GM12878 (cell line): ENCODE results near the gene PSAP. TPM values are rescaled to one million over a fixed set of nuclear protein-coding genes. Genes with fewer than 3 reads are reported as not detected.
A peak's percentile ranks its signal among the peaks of the same experiment; 100 is the strongest.

ENCODE experiments used
- CTCF ChIP-seq, 3 experiments: IDR thresholded peaks in 2 of 3; conservative IDR thresholded peaks in 1 of 3; 2 replicates each; pipeline ENCODE4 v1.5.1; 2011; ENCODE audit warnings: low read depth in 3 of 3, low read length in 3 of 3, mild to moderate bottlenecking in 3 of 3, control low read depth in 2 of 3, moderate library complexity in 2 of 3, inconsistent platforms in 1 of 3, mixed read lengths in 1 of 3; ENCODE audit not compliant: control insufficient read depth in 2 of 3, insufficient read depth in 1 of 3; ENCODE audit errors: extremely low read depth in 1 of 3
- LARP7 ChIP-seq: fragments of 450-650 bp; IDR thresholded peaks from 2 replicates; pipeline ENCODE4 v1.6.1; 2017; ENCODE audit warnings: mild to moderate bottlenecking
- MYC ChIP-seq: IDR thresholded peaks from 2 replicates; pipeline ENCODE4 v1.6.1; 2011; ENCODE audit warnings: mild to moderate bottlenecking, low read length, moderate library complexity, inconsistent platforms; ENCODE audit not compliant: insufficient read depth, insufficient replicate concordance, insufficient read length, severe bottlenecking
- POLR2AphosphoS2 ChIP-seq: IDR thresholded peaks from 2 replicates; pipeline ENCODE4 v1.6.1; 2011; ENCODE audit warnings: low read depth, mild to moderate bottlenecking, low read length, improper control_type of control experiment, moderate library complexity
- RCOR1 ChIP-seq: conservative IDR thresholded peaks from 2 replicates; pipeline ENCODE4 v1.6.1; 2012; ENCODE audit warnings: low read depth, low read length, improper control_type of control experiment
- RUNX3 ChIP-seq: IDR thresholded peaks from 2 replicates; pipeline ENCODE4 v1.6.1; 2012; ENCODE audit warnings: low read length, inconsistent platforms
- SMC3 ChIP-seq: IDR thresholded peaks from 2 replicates; pipeline ENCODE4 v1.6.1; 2011; ENCODE audit warnings: low read length, improper control_type of control experiment, borderline replicate concordance
- TCF7 ChIP-seq: IDR thresholded peaks from 2 replicates; pipeline ENCODE4 v1.6.1; 2014; ENCODE audit warnings: antibody characterized with exemption, borderline replicate concordance
- ZBTB40 ChIP-seq: fragments of 450-650 bp; IDR thresholded peaks from 2 replicates; pipeline ENCODE4 v1.6.1; 2016; ENCODE audit warnings: mild to moderate bottlenecking, moderate library complexity, borderline replicate concordance
- ZNF217 ChIP-seq: fragments of 450-650 bp; IDR thresholded peaks from 2 replicates; pipeline ENCODE4 v1.6.1; 2017; ENCODE audit warnings: antibody characterized with exemption, mild to moderate bottlenecking
- ZNF24 ChIP-seq: fragments of 450-650 bp; IDR thresholded peaks from 2 replicates; pipeline ENCODE4 v1.6.1; 2017; ENCODE audit warnings: antibody characterized with exemption, mild to moderate bottlenecking
- polyA plus RNA-seq, 11 experiments: library from polyadenylated mRNA; depleted of rRNA in 4 of 11; unstranded in 6 of 11; stranded (reverse) in 5 of 11; fragments of >200 nt; fragmentation: Nextera tagmentation in 4 of 11; fragmentation: Illumina TruSeq in 1 of 11; extraction: Ambion mirVana in 4 of 11; extraction: Trizol in 1 of 11; gene quantifications; 1 replicate in 1 of 11; 2 replicates in 10 of 11; pipeline versions ENCODE4 v1.2.1 to v1.2.3, GENCODE V29; 2011 to 2016; ENCODE audit warnings: inconsistent platforms in 2 of 11, missing spikeins in 2 of 11, low read depth in 1 of 11
- total RNA-seq, 4 experiments: library from RNA; depleted of rRNA in 3 of 4; stranded (reverse); fragments of >200 nt in 3 of 4; fragmentation: Illumina TruSeq in 1 of 4; extraction: Trizol in 1 of 4; gene quantifications; 2 replicates each; pipeline versions ENCODE4 v1.2.1 to v1.2.3, GENCODE V29; 2013 to 2021
- TF ChIP-seq, protein P1 (sequence below): fragments of 450-650 bp; IDR thresholded peaks from 2 replicates; pipeline ENCODE4 v1.6.1; 2017; ENCODE audit warnings: low read depth, mild to moderate bottlenecking, moderate library complexity
- TF ChIP-seq, protein P2 (sequence below): fragments of 450-650 bp; IDR thresholded peaks from 2 replicates; pipeline ENCODE4 v1.6.1; 2017; ENCODE audit warnings: antibody characterized with exemption, mild to moderate bottlenecking, moderate library complexity

PSAP gene
- total and polyA plus RNA-seq, 10 of the 15 experiments (the other 5 are each of a cell fraction or from before 2014, with no cell fraction given), result 178 to 336 (median 286) TPM

GRCh38 chr10:71837098-71837827, 13.8 kb downstream of the PSAP start (continued):
- TF ChIP-seq, protein P1, sequence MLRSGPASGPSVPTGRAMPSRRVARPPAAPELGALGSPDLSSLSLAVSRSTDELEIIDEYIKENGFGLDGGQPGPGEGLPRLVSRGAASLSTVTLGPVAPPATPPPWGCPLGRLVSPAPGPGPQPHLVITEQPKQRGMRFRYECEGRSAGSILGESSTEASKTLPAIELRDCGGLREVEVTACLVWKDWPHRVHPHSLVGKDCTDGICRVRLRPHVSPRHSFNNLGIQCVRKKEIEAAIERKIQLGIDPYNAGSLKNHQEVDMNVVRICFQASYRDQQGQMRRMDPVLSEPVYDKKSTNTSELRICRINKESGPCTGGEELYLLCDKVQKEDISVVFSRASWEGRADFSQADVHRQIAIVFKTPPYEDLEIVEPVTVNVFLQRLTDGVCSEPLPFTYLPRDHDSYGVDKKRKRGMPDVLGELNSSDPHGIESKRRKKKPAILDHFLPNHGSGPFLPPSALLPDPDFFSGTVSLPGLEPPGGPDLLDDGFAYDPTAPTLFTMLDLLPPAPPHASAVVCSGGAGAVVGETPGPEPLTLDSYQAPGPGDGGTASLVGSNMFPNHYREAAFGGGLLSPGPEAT, result no peak
- TF ChIP-seq SMC3 (peak; percentile 41; the same call in 1 of the 2 replicates), LARP7 (no peak), RUNX3 (peak; percentile 3; the same call in 1 of the 2 replicates), TCF7 (no peak), CTCF (IDR thresholded peaks at IDR 0.05 in 2 of 3, conservative IDR thresholded peaks at IDR 0.05 in 1 of 3; ENCODE audit: control insufficient read depth in 2 of 3, extremely low read depth in 1 of 3, insufficient read depth in 1 of 3, low read depth in 3 of 3, low read length in 3 of 3) (peak; percentile 50 to 71 (median 62)), POLR2AphosphoS2 (no peak), ZNF217 (no peak), ZBTB40 (no peak), ZNF24 (no peak), RCOR1 (no peak), MYC (no peak)
- TF ChIP-seq, protein P2, sequence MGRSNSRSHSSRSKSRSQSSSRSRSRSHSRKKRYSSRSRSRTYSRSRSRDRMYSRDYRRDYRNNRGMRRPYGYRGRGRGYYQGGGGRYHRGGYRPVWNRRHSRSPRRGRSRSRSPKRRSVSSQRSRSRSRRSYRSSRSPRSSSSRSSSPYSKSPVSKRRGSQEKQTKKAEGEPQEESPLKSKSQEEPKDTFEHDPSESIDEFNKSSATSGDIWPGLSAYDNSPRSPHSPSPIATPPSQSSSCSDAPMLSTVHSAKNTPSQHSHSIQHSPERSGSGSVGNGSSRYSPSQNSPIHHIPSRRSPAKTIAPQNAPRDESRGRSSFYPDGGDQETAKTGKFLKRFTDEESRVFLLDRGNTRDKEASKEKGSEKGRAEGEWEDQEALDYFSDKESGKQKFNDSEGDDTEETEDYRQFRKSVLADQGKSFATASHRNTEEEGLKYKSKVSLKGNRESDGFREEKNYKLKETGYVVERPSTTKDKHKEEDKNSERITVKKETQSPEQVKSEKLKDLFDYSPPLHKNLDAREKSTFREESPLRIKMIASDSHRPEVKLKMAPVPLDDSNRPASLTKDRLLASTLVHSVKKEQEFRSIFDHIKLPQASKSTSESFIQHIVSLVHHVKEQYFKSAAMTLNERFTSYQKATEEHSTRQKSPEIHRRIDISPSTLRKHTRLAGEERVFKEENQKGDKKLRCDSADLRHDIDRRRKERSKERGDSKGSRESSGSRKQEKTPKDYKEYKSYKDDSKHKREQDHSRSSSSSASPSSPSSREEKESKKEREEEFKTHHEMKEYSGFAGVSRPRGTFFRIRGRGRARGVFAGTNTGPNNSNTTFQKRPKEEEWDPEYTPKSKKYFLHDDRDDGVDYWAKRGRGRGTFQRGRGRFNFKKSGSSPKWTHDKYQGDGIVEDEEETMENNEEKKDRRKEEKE, result no peak
